Stimulated activated CD8-positive, alpha-beta memory T cell treated with anti-CD3 and anti-CD28 coated beads, Interleukin-7, amount 100 ng/mL, for 24 hours (primary cell): ENCODE results near the gene PASK.
"Not testable (repeated sequence)": the region's sequence is repeated elsewhere in the genome, so short reads cannot be mapped to it uniquely, and the experiment has no call there.

Source experiments
- DNase-seq: peaks from one replicate; pipeline ENCODE4 v3.0.0-alpha.2; 2020; ENCODE audit warnings: low read depth

Gene PASK

DNA sequence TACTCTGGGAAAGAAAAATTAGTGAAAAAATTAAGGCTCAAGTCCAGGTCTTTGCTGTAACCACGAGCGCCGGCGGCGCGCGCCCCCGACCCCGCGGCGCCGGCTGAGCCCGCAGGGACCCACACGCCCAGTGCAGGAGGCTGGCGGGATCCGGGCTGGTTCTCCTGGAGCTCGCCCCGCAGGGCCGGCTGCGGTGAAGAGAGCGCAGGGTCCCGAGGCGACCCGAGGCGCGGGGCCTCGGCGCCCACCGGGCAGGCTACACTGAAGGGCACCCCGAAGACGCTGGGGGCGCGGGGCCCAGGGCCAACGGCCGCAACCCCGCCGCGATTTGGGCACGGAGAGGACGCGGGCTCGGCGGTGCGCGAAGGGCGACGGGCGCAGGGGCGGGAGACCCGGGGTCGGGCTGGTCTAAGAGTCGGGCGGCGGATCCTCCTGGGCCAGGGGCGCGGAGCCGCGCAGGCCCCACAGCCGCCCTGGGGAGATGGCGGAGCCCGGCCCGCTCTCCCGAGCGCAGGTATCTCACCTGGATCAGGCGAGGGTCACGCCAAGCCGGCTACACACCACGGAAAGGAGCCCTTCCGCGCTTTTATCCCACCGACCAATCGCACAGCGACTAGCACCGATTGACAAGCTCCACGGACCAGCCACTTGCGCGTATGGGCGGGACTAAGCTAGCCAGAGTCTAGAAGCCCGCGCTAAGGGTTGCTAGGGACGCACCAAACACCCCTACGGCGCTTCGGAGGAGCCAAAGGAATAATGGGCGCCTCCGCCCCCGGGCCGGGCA is at the start of gene PASK:
Gene PASK, minus strand, starts transcription at position 582 of the 784 bp plus-strand sequence. CDS start 6,440 bp downstream, outside the sequence.
- peak; percentile 87 for DNase-seq

DNA sequence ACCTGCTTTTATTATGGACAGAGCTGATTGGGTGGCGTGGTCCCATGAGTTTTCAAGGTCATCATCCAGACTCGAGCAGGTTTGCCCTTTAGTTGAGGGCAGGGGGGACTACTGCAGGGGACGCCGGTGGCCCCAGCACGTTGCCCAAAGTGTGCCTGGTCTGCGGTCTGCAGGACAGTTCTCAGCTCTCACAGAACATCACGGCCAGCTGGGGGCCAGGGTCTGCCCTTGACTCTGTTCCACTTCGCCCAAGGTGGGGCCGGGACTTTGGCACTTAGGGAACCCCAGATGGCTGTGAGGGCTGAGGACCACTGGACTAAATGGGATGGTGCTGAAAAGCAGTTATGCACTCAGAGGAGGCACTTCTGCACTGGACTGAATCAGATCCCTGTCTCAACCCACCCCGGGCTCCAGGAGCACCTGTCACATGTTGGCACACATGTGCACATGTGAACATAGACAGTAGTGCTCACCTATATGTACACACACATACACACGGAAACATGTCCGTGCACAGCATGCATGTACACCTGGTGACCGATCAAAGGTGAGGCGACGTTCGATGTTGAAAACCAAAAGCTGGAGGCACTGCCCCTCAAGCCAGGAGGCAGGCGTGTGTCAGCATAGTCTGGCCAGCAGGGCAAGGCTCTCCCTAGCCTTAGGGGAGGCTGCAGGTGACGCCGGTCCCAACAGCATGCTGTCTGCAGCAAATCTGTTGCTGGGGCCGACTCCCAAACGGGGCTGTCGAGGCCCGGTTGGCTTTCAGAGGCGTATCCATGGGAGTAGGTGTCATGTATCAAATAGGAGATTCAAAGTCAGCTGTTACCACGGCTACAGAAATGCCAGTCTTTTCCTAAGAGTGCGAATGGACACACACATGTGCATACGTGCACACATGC is 49.4 kb upstream of the PASK start:
- no peak for DNase-seq

DNA sequence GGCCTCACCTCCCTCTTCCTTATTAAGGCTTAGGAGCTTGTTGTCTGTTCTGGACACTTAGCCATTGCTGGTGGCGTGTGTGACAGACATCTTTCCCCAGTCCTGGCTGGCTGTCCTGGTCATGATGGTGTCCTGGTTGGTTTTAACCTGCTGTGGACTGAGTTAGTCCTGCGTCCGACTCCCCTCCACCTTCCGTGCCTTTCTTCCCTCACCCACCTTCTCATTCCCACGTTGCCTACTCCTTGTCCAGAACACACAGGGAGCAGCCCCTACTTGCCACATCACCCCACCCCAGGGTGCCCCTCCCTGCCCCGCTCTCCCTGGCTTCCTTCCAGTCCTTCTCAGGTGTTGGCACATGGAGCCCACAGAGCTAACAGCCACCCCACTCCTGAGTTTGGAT is 48.7 kb upstream of the PASK start:
- DNase-seq: no peak

DNA sequence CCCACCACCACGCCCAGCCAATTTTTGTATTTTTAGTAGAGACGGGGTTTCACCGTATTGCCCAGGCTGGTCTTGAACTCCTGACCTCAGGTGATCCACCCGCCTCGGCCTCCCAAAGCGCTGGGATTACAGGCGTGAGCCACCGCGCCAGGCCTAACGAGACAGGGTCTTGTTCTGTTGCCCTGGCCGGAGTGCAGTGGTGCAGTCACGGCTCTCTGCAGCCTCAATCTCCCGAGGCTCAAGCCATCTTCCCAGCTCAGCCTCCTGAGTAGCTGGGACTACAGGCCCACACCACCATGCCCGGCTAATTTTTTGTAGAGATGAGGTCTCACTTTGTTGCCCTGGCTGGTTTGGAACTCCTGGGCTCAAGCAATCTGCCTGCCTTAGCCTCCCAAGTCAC is 48.0 kb upstream of the PASK start:
- not testable (repeated sequence) for DNase-seq

DNA sequence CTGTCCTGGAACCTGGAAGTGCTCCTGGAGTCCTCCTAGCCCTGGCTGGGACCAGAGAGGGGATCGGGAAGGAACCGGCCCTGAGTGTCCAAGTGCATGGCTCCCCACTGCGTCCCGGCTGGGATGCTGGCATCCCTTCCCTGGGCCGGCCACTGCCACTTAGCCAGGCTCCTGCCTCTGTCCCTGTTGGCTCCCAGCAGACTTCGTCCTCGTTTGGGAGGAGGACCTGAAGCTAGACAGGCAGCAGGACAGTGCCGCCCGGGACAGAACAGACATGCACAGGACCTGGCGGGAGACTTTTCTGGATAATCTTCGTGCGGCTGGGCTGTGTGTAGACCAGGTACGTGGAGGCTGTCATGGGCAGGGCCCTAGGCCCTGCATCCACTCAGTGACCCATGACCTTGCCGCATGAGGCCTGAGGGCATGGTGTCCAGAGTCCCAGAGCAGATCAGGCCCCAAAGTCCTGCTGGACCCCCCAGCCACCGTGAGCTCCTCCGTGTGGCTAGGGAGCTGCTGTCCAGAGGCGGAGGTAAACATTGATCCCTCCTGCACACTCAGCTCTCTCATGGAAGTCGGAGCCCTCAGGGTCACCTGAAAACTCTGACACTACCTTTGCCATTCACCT is 46.3 kb upstream of the PASK start:
- DNase-seq: no peak

DNA sequence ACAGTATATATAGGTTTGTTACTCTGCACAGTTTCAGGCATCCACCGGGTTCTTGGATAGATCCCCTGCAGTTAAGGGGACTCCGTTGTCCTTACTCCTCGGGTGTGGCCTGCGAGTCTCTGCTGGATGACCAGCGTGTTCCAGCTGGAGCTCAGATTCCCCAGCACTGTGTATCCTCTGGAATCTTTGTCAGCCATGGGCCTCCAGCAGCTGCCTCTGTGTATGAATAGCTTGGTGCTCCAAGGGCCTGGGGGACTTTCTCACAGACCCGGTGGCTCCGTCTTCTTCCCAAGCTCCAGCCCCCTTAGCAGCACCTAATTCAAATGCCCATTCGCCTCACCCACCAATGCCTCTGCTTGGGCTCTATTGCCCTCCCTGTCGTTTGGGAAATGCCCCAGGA is 45.5 kb upstream of the PASK start:
- DNase-seq: no peak

DNA sequence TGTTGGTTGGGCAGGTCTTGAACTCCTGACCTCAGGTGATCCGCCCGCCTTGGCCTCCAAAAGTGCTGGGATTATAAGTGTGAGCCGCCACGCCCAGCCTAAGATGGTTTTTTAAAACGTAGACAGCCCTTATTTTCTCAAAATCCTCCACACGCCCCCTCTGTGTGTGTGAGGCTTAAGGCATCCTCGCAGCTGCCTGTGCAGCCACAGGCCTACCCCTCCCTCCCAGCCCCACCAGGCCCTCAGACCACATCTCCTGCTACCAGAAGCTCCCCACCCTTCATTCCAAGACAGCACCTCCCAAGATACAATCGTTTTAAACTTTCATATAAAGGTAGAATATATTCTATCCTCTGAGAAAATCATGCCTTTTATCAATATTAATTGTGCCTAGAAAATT is 44.0 kb upstream of the PASK start:
- DNase-seq: no peak

DNA sequence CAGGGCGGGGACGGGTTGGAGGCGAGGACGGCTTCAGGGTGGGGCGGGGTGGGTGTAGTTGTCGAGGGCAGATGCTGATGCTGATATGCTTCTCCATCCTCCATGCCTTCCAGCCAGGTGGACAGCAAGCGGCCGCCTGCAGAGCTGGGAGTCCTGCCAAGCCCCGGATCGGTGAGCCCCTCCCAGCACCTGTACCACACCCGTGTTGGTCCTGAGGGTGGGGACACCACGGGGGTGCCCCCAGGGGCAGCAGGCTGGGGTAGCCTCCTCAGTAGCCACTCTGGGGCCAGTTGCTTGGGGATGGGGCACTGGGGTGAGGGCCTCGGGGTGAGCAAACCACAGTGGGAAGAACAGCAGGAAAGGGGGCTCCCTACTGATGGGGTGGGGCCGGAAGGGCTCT is 41.8 kb upstream of the PASK start:
- no peak for DNase-seq

GRCh38 chr2:241190291-241190981 is 41.2 kb upstream of the PASK start:
- no peak for DNase-seq

GRCh38 chr2:241189856-241190201 is 40.6 kb upstream of the PASK start:
- no peak for DNase-seq

DNA sequence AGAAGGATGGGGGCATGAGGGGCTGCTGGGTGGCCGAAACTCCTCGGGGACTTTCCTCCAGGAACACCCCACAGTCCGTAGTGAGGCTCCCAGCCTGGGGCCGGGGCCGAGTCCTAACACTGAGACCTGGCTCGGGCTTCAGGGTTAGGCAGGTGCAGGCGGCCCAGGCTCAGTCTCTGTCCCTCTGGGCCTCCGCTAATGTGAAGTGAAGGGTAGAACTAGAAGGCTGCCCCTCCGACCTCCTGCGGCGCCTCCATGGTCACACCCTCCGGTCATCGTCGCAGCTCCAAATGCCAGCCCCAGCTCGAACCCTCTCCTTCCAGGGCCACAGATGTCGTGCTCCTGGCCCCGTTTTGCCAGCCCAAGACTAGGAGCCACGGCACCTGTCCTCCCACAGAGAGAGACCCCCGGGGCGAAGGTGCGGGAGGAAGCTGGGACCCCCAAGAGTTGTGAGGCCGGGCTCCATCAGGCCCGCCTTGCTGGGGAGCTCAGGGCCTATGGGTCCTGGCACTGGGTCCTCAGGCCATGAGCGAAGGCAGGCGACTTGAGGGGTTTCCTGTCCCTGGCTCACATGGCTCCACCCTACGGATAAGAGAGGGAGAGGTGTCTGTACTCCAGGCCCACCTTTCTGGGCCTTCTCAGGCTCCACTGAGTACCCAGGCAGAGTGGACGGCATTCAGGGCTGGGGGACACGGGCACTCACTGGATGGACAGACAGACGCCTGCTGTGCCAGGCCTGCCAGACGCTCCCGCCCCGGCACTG is 40.0 kb upstream of the PASK start:
- DNase-seq: no peak

GRCh38 chr2:241188361-241189092 is 39.3 kb upstream of the PASK start, which contains the start of gene ANO7:
Gene ANO7, plus strand, starts transcription at chr2:241188677. Its CDS starts 1,387 bp downstream, at chr2:241190064.
- no peak for DNase-seq

GRCh38 chr2:241187918-241188234 is 38.6 kb upstream of the PASK start:
- no peak for DNase-seq

DNA sequence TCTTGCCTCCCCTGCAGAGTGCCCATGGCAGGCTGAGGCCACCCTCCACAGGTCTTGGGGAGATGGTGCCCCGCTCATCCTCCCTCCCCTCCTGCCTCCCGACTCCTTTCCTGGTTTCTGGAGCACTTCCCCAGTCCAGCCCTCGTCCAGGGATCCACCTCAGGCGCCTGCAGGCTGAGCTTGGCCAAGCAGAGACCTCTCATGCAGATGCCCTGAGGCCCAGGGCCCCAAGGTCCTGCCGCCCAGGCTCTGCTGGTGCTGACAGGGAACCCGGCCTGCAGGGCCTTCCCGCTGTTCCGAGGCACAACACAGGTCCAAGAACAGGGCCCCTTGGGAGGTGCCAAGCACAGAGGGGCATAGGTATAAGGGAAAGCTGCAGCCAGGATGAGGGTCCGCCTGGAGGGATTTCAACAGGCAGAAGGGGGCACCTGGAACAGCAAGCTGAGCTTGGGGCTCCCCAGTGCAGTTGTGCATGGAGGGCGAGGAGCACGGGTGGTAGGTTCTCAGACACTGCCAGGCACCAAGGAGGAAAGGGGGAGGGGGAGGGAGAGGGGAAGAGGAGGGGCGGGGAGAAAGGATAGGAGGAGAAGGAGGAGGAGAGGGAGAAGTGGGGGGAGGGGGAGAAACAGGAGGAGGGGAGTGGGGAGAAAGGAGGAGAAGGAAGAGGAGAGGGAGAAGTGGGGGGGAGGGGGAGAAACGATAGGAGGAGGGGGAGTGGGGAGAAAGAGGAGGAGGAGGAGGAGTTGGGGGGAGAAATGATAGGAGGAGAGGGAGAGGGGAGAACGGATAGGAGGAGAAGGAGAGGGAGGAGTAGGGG is 38.0 kb upstream of the PASK start:
- DNase-seq: no peak

GRCh38 chr2:241185961-241186360 is 36.7 kb upstream of the PASK start:
- no peak for DNase-seq

DNA sequence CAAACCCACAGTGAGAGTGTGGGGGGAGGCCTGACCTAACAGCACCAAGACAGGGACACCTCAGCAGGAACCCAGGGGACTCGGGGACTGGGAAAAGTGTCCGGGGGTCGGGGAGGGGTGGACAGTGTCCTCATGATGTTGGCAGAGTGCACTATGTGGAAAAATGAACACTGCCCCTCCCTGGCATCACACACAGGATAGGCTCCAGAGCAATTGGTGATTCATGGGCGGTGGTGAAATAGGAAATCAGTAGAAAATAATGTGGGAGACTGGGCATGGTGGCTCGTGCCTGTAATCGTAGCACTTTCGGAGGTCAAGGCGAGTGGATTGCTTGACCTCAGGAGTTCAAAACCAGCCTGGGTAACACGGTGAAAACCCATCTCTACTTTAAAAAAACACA is 35.6 kb upstream of the PASK start:
- no peak for DNase-seq

- DNase-seq: no peak
These were observed 33.9 kb upstream of the PASK start for GRCh38 chr2:241183221-241183620.

DNA sequence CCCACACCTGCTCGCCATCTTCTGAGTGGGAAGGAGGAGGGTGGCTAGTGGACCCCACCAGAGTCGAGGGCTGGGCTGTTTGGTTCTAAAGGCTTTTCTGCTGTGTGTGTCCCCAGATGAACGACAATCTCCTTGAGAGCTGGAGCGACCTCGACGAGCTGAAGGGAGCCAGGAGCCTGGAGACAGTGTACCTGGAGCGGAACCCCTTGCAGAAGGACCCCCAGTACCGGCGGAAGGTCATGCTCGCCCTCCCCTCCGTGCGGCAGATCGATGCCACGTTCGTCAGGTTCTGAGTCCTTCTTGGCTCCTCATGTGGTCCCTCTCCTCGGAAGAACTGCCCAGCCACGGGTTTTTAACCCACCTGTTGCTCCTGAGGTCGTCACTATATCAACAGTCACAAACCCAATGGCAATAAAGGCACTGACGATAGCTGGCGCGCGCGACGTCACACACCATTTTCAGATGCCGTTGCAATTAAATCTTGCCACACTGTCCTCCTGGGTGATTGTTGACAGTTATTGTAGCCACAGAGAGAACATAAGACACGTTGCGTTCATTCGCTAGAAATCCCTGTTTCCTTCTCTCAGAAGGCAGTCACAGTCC is 33.4 kb upstream of the PASK start:
- DNase-seq: no peak

- DNase-seq: no peak
These were observed 32.9 kb upstream of the PASK start for GRCh38 chr2:241182126-241182525.

DNA sequence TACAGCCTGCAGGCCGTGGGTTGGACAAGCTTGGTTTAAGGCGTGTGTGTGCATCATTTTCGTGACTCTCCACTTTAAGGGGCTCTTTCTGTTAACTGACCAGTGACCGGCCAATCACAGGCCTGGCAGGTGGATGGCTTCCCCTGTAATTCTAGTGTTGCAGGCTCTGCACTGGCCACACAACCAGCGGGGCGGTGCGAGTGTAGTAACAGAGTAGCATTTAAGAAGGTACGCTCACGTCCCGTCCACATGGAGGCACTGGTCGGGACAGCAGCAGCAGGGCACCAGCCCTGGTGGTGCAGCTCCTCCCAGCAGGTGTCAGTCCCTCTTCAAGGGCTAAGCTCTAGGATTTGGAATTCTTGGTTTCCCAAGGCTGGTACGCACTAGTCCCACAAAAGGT is 31.2 kb upstream of the PASK start:
- DNase-seq: no peak
